A172 (cell line): ENCODE data around the gene OR6N1. TPM values are rescaled to one million over a fixed set of nuclear protein-coding genes. Genes with fewer than 3 reads are reported as not detected.

Source experiments
- DNase-seq: peaks from one replicate; pipeline ENCODE4 v3.0.0-alpha.2; 2015; ENCODE audit warnings: low spot score
- total RNA-seq: library from RNA; depleted of rRNA; stranded (reverse); fragments of >200 nt; shearing (Covaris generic); gene quantifications from 2 replicates; pipeline ENCODE4 v1.2.3, GENCODE V29; 2014; rRNA removed

The OR6N1 gene
- total RNA-seq, 1 experiment from 2014 or later: not detected

DNA sequence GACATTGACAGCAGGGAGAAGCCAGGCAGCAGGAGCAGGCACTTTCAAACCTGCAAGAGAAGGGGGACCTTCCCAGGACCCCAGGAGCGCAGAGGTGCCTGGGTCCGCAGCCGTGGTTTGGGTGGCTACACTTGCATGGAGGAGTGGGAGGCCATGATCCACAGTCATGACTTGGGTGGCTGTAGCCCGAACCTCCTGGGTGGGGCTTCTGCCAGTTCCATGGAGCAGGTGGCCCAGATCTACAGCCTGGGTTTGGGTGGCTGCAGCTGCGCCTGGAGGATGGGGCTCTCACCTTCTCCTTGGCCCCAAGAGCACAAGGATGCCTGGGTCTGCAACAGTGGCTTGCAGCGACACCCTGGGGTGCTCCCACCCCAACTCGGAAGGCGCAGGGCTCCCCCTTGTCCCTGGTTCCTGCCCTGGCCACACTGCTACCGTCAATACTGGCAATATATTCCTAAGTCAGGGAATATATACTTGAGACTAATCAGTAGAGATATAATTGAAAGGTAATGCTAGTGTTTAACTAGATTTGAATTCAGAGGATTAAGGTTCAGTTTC, 19.8 kb downstream of the OR6N1 start:
- DNase-seq: no peak

DNA sequence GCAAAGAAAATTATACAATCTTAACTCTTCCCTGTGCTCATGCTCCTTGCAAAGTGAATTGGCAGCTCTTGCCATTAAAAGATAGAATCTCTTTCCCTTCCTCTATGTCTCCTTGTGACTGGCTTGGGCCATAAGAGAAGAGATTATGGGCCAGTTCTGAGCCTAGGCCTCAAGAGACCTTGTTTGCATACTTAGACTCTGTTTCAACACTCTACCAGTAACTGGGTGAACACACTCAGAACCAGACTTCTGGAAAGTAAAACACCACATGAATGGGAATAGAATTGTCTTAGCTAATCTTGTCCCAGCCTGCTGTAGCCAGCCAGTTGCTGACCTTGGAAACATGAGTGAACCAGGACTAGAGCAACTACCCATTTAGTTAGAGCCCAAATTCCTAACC, 36.1 kb downstream of the OR6N1 start:
- no peak for DNase-seq

DNA sequence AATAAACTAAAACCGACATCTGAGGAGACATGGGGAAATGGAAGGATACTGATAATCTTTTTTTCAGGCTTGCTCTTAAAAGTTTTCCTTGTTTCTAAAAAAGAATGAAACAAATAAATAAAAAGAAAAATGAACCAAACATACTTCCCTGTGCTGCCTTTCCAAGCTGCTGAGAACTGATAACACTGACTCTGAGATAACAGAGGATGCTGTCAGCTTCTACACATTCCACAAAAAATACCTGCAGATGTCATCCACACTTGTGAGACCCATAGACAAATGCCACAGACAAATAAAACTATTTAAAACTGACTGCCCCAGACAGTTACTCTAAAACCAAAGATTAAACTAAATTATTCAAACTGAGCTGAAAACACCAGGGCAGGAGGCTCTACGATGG, 39.5 kb downstream of the OR6N1 start:
- DNase-seq: no peak

DNA sequence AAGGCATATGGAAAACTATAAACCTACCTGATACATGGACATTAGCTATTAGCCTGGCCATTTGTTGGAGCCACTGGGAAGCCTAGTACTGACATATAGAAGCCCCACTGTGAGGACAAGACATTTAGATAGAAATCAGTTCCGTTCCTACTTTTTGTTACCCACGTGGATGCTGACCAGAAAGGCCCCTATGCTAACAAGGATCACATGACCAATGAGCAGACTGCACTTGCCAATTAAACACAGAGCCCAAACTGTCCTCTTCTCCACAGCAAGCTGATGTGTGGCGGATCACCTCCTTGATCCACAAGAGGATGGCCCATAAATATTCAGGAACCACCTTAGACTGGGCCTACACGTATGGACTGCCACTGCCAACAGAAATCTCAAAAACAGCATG, 40.3 kb downstream of the OR6N1 start:
- DNase-seq: no peak

DNA sequence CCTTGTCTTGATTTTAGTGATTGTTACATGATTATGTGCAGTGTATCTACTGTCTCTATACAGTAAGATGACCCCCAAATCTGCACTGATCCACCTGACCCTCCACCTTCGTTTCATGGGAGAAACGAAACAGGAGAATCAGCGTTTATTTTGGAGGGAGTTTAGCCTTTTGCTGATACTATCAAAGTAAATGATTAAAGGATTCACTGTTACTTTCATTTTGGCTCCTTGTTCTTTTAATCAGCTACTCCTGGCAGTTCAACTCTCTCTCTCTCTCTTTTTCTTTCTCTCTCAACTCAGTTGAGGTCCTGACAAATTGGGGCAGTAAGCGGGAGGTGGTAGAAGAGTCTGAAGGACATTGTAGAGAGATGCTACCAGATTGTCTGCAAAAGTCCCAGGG, 41.5 kb downstream of the OR6N1 start:
- DNase-seq: no peak

DNA sequence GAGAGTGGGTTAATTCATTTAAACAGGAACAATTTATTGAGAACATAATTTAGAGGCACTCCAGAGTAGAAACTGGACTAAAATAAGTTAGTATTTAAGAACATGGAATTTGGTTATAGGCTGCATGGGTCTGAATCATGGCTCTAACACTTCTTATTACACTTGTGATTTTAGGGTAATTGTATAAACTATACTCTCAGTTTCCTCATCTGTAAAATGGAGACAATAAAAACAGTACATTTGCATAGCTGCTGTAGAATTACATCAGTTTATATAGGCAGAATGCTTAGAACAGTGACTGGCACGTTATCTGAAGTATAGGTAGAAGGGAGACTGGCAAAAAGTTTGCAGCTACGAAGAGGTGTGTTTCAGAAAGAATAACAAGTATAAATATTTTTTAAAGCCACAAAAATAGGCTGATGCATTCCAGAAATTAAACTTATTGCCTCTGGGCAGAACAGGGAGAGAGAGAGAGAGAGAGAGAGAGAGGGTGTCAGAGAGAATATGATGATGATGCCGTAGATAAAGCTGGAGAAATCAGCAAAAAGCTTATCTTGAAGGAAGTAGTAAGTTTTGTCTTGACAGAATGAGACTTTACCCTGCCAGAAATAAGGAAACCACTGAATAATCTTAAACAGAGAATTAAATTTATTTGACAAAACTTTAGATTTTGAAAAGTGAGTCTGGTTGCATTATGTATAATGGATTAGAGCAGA, 43.3 kb downstream of the OR6N1 start:
- no peak for DNase-seq

DNA sequence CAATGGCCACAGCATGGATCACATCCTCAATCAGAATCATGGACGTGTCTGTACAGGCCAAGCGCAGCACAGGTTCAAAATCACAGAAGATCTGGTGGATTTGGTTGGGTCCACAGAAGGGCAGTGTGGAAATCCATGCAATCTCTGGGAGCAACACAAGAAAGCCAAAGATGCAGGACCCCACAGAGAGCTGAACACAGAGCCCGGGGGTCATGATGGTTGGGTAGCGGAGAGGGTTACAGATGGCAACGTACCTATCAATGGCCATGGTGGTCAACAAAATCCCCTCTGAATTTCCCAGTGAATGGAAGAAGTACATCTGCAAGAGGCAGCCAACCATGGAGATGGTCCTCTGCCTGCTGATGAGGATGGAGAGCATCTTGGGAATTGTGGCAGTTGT, 47.6 kb downstream of the OR6N1 start:
- DNase-seq: no peak

DNA sequence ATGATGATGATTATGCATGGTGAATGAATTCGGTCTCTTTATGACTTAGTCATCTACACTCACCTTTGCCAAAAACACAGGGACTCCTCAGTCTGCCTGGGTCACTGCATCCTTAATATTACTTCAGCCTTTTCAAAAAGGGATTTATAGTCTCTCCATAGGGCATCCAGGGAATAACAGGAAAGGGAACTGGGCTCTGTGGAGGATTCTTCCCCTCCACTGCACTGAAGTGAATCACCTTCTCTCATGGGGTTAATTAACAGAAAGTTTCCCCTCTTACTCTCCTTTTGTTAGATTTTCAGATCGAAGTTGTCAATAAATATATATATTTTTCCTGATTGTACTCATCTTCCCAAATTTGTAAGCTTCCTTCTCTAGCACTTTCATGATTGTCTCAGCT, 51.4 kb downstream of the OR6N1 start, which contains the start of gene OR6K3:
OR6K3 (minus strand) TSS at position 101 of the 400 bp plus-strand sequence. CDS start 2,605 bp downstream, outside the sequence.
- no peak for DNase-seq

DNA sequence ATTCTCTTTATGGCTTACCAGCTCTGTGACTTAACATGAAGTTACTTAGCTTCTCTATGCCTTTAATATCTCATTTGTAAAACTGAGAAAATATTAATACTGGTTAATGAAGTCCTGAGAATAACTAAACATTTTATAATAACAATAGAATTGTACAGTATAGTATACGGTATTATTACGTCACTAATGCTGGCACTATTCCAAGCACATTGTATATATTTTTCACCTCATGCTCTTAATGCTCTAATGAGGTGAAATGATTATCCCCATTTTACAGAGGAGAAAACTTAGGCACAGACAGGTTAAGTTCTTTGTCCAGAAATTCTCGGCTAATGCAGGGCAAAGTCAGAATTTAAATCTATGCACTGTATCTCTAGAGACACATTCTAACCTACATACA, 52.3 kb downstream of the OR6N1 start:
- no peak for DNase-seq

DNA sequence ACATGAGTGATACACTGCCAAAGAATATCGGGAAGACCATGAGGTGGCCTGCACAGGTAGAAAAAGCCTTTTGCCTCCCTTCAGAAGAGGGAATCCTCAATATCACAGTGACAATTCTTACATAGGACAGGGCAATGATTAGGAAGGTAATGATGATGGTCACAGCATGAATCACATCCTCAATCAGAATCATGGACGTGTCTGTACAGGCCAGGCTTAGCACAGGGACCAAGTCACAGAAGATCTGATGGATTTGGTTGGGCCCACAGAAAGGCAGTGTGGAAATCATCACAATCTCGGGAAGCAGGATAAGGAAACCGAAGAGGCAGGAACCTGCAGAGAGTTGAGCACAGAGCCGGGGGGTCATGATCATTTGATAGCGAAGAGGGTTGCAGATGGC, 54.7 kb downstream of the OR6N1 start:
- DNase-seq: no peak

DNA sequence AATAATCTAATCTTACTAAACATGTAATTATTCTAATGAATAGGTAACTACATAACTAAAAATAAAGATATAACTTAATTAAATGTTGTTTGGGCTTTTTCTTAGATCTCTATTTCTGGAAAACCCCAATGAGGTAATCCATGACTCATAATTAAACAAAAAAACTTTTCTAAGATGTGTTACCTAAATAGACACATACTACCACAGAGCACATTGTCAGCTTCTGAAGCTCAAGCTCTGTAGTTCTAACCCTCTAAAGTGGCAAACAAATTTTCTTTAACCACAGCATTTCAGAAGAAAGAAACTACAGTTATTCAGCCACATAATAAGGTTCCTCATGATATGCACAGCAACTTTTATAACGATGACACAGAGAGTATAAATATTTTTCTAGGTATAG, 55.7 kb downstream of the OR6N1 start:
- DNase-seq: no peak

DNA sequence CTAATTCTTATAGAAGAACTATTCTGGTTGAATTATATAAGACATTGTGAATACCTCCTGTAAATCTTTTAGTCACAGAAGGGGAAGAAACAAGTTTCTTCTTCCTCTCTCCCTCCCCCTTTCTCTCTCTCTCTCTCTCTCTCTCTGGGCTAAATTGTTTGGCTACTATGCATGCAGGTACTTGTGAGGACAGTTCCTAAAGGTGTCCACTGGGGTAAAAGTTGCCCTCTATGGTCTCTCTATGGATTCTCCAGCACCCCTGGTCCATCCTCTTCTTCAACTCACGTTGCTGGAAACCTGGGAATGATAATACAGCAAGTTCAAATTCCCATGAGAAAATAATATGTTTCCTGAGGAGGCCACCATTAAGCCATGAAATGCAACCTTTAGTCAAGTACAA, 57.2 kb downstream of the OR6N1 start:
- no peak for DNase-seq

Other genes starting within 250 kb of the OR6N1 start
- gene OR6Y1, start 217.8 kb downstream of the OR6N1 start, total RNA-seq: not detected in 2 replicates
- not detected in 2 replicates for gene OR6P1, start 201.6 kb downstream of the OR6N1 start, total RNA-seq
- gene OR10X1, start 192.3 kb downstream of the OR6N1 start, total RNA-seq: not detected in 2 replicates
- not detected in 2 replicates for gene OR10Z1, start 166.9 kb downstream of the OR6N1 start, total RNA-seq
- not detected in 2 replicates for gene SPTA1, start 85.5 kb downstream of the OR6N1 start, total RNA-seq
- not detected in 2 replicates for gene OR6K2, start 71.5 kb downstream of the OR6N1 start, total RNA-seq
- gene OR6K3, start 51.5 kb downstream of the OR6N1 start, total RNA-seq: not detected in 2 replicates
- gene OR6K6, start 17.5 kb downstream of the OR6N1 start, total RNA-seq: not detected in 2 replicates
- gene OR6N2, start 9.0 kb upstream of the OR6N1 start, total RNA-seq: not detected in 2 replicates
- not detected in 2 replicates for gene MNDA, start 59.2 kb upstream of the OR6N1 start, total RNA-seq
- not detected in 2 replicates for gene PYHIN1, start 159.4 kb upstream of the OR6N1 start, total RNA-seq
- 52.3 and 58.7 TPM in 2 replicates for gene IFI16, start 237.7 kb upstream of the OR6N1 start, total RNA-seq